PC-3 (cell line): ENCODE measurements around the gene NR4A3. TPM values are rescaled to one million over a fixed set of nuclear protein-coding genes. Genes with fewer than 3 reads are reported as not detected.

Source experiments
- ATAC-seq: fragments of 200-7000 bp; cut with Tn5 transposase; 2 replicates; pipeline ENCODE4 v1.9.1; 2020; ENCODE audit warnings: mild to moderate bottlenecking, moderate library complexity
- BruUV-seq: library from RNA; stranded (reverse); fragments of 400-500 nt; replicated peaks from 2 replicates; lab custom pipeline; 2021; lab: Mats Ljungman, UMichigan
- CTCF ChIA-PET: fragments of 300-600 bp; sonication (Branson Sonifier 250); formaldehyde crosslinking; loops from one replicate; lab custom pipeline; 2022; ENCODE audit warnings: antibody characterized with exemption; lab: Charles Lee
- POLR2A ChIA-PET: fragments of 300-600 bp; sonication (Branson Sonifier 250); formaldehyde crosslinking; loops from one replicate; lab custom pipeline; 2022; ENCODE audit warnings: antibody characterized with exemption; ENCODE audit not compliant: unreplicated experiment; lab: Charles Lee
- DNase-seq: peaks from one replicate; pipeline ENCODE4 v3.0.0-alpha.2; 2015
- H2AFZ ChIP-seq: fragments of 300-600 bp; sonication (generic); 2 replicates; pipeline ENCODE4 v1.6.0; 2016; ENCODE audit warnings: antibody characterized with exemption, low read length
- H3F3A ChIP-seq: fragments of 300-600 bp; sonication (generic); one replicate; pipeline ENCODE4 v1.6.0; 2017; ENCODE audit warnings: antibody characterized with exemption, low read length, control low read depth, mild to moderate bottlenecking; ENCODE audit not compliant: unreplicated experiment
- H3K27ac ChIP-seq: fragments of 300-600 bp; sonication (generic); 2 replicates; pipeline ENCODE4 v1.5.1; 2016; ENCODE audit warnings: mild to moderate bottlenecking, low read length
- H3K27me3 ChIP-seq: fragments of 300-600 bp; sonication (generic); 2 replicates; pipeline ENCODE4 v1.6.1; 2016; ENCODE audit warnings: low read length, mixed read lengths
- H3K36me3 ChIP-seq: fragments of 300-600 bp; sonication (generic); 2 replicates; pipeline ENCODE4 v1.6.1; 2016; ENCODE audit warnings: low read depth, mixed run types, low read length, mixed read lengths
- H3K4me1 ChIP-seq: fragments of 300-600 bp; sonication (generic); 2 replicates; pipeline ENCODE4 v1.5.1; 2016; ENCODE audit warnings: low read length; ENCODE audit not compliant: insufficient read depth
- H3K4me2 ChIP-seq: fragments of 300-600 bp; sonication (generic); 2 replicates; pipeline ENCODE4 v1.6.0; 2016; ENCODE audit warnings: low read length
- H3K4me3 ChIP-seq: fragments of 300-600 bp; sonication (generic); 2 replicates; pipeline ENCODE4 v1.5.1; 2016; ENCODE audit warnings: mild to moderate bottlenecking, low read length, mixed read lengths
- H3K79me2 ChIP-seq: fragments of 300-600 bp; sonication (generic); 2 replicates; pipeline ENCODE4 v1.6.1; 2017; ENCODE audit warnings: low read length, mixed read lengths
- H3K9ac ChIP-seq: fragments of 300-600 bp; sonication (generic); 2 replicates; pipeline ENCODE4 v1.6.0; 2016; ENCODE audit warnings: mild to moderate bottlenecking, low read length
- H3K9me2 ChIP-seq: fragments of 300-600 bp; sonication (generic); replicated peaks from 2 replicates; pipeline ENCODE4 v1.6.1; 2016; ENCODE audit warnings: mixed run types, low read length, mixed read lengths
- H3K9me3 ChIP-seq: fragments of 300-600 bp; sonication (generic); 2 replicates; pipeline ENCODE4 v1.6.1; 2016; ENCODE audit warnings: low read length, mixed read lengths
- H4K20me1 ChIP-seq: fragments of 300-600 bp; sonication (generic); 2 replicates; pipeline ENCODE4 v1.6.1; 2016; ENCODE audit warnings: low read length, mixed read lengths
- CTCF ChIP-seq: fragments of 300-600 bp; sonication (generic); conservative IDR thresholded peaks from 2 replicates; pipeline ENCODE4 v1.5.1; 2017; ENCODE audit warnings: antibody characterized with exemption, low read depth, mild to moderate bottlenecking, low read length
- EZH2 ChIP-seq: fragments of 300-600 bp; sonication (generic); IDR thresholded peaks from one replicate; pipeline ENCODE4 v1.6.1; 2017; ENCODE audit warnings: antibody characterized with exemption, mild to moderate bottlenecking, low read length; ENCODE audit not compliant: unreplicated experiment
- EZH2phosphoT487 ChIP-seq: fragments of 300-600 bp; sonication (generic); IDR thresholded peaks from 2 replicates; pipeline ENCODE4 v1.6.1; 2018; ENCODE audit warnings: mild to moderate bottlenecking, antibody characterized with exemption, low read length, borderline replicate concordance
- intact Hi-C: fragments of 100-400 bp; cut with micrococcal nuclease; formaldehyde crosslinking; loops from 2 replicates; pipeline ENCODE4 v1.9.0; 2023
- total RNA-seq: library from RNA; depleted of rRNA; stranded (reverse); fragments of >200 nt; gene quantifications from 2 replicates; pipeline ENCODE4 v1.2.3, GENCODE V29; 2014

NR4A3 gene
- total RNA-seq, 1 experiment from 2014 or later: 0.77 TPM

GRCh38 chr9:99889120-99889519 lies 67.4 kb downstream of the NR4A3 start:
- CTCF ChIA-PET: no interaction called here
- Histone ChIP-seq H3K4me3 (no peak overlapping the region), H3K4me1 (no peaks in the 10 kb centered on the region), H2AFZ (no peak overlapping the region), H3K36me3 (no peaks in the 10 kb centered on the region), H3K4me2 (no peak overlapping the region), H3K27me3 (no peaks in the 10 kb centered on the region), H3K9me3 (no peaks in the 10 kb centered on the region), H3F3A (no peaks in the 10 kb centered on the region), H3K9me2 (no peaks in the 10 kb centered on the region), H3K79me2 (no peaks in the 10 kb centered on the region), H3K9ac (no peak overlapping the region), H3K27ac (no peak overlapping the region), H4K20me1 (no peaks in the 10 kb centered on the region)
- BruUV-seq: no TSS peak
- no peak for ATAC-seq
- DNase-seq: no peak
- POLR2A ChIA-PET: no interaction called here
- TF ChIP-seq CTCF: no peak
- TF ChIP-seq EZH2: no peak
- TF ChIP-seq EZH2phosphoT487: no peak
- intact Hi-C loops: no loop called here

GRCh38 chr9:99894826-99895225 lies 73.1 kb downstream of the NR4A3 start:
- Histone ChIP-seq H3F3A (no peaks in the 10 kb centered on the region), H3K4me1 (no peaks in the 10 kb centered on the region), H3K9me3 (no peaks in the 10 kb centered on the region), H3K4me3 (no peak overlapping the region), H3K9ac (no peak overlapping the region), H3K9me2 (no peaks in the 10 kb centered on the region), H3K27me3 (no peaks in the 10 kb centered on the region), H4K20me1 (no peaks in the 10 kb centered on the region), H3K4me2 (no peak overlapping the region), H3K79me2 (no peaks in the 10 kb centered on the region), H3K27ac (no peak overlapping the region), H3K36me3 (no peaks in the 10 kb centered on the region), H2AFZ (no peak overlapping the region)
- ATAC-seq (no peak), DNase-seq (no peak)
- no TSS peak for BruUV-seq
- CTCF ChIA-PET: no interaction called here
- TF ChIP-seq EZH2 (no peak), CTCF (no peak), EZH2phosphoT487 (no peak)
- intact Hi-C loops: no loop called here
- POLR2A ChIA-PET: no interaction called here

- DNase-seq: no peak
- TF ChIP-seq EZH2phosphoT487 (no peak), CTCF (no peak), EZH2 (no peak)
- Histone ChIP-seq H4K20me1 (no peaks in the 10 kb centered on the region), H3K27ac (no peak overlapping the region), H3K9ac (no peak overlapping the region), H3K4me1 (no peaks in the 10 kb centered on the region), H3K36me3 (no peaks in the 10 kb centered on the region), H3K9me3 (no peaks in the 10 kb centered on the region), H3F3A (no peaks in the 10 kb centered on the region), H3K9me2 (no peaks in the 10 kb centered on the region), H3K79me2 (no peaks in the 10 kb centered on the region), H2AFZ (no peak overlapping the region), H3K27me3 (no peaks in the 10 kb centered on the region), H3K4me2 (no peak overlapping the region), H3K4me3 (no peak overlapping the region)
- ATAC-seq: no peak
- intact Hi-C loops: no loop called here
- BruUV-seq: no TSS peak
- ChIA-PET CTCF (no interaction called here), POLR2A (no interaction called here)
Measured at GRCh38 chr9:99895510-99895909, 73.8 kb downstream of the NR4A3 start.
